Measurements from ENCODE around the gene RPTOR. TPM values are rescaled to one million over a fixed set of nuclear protein-coding genes. Genes with fewer than 3 reads are reported as not detected.

RPTOR gene
- total RNA-seq, 1 donor, result 27.9 TPM

GRCh38 chr17:80791758-80792284, 247.2 kb downstream of the RPTOR start:
- peak; percentile 97 for DNase-seq (ENCODE audit: insufficient read length, low spot score, missing footprints)
- no peak overlapping the region for H3K4me3 ChIP-seq (ENCODE audit: insufficient read depth, low read length)
- H3K36me3 ChIP-seq (ENCODE audit: insufficient read depth, low read length), result no peaks in the 10 kb centered on the region
- H2AFZ ChIP-seq (ENCODE audit: low read length), result no peak overlapping the region
- H3K27ac ChIP-seq (ENCODE audit: low read depth, low read length), result peak overlapping the region; percentile 95
- peak overlapping the region; percentile 56 for H3K4me2 ChIP-seq (ENCODE audit: insufficient read depth, low read length)
- H4K20me1 ChIP-seq (ENCODE audit: insufficient read depth, low read length), result no peaks in the 10 kb centered on the region
- H3K4me1 ChIP-seq (ENCODE audit: insufficient read depth, low read length), result peaks cover 56% of the 10 kb centered on the region
- TF ChIP-seq CTCF (IDR thresholded peaks at IDR 0.05; ENCODE audit: extremely low read depth, low read depth, low read length), result no peak
- H3K27me3 ChIP-seq (ENCODE audit: insufficient read depth, low read length), result no peaks in the 10 kb centered on the region
- peaks cover 15% of the 10 kb centered on the region for H3K79me2 ChIP-seq (ENCODE audit: insufficient read depth, low read length)
- no peaks in the 10 kb centered on the region for H3K9me3 ChIP-seq (ENCODE audit: low read depth, low read length)

GRCh38 chr17:80792373-80792781, 247.7 kb downstream of the RPTOR start:
- H3K27me3 ChIP-seq (ENCODE audit: insufficient read depth, low read length), result no peaks in the 10 kb centered on the region
- no peak for DNase-seq (ENCODE audit: insufficient read length, low spot score, missing footprints)
- no peak overlapping the region for H2AFZ ChIP-seq (ENCODE audit: low read length)
- peaks cover 12% of the 10 kb centered on the region for H3K79me2 ChIP-seq (ENCODE audit: insufficient read depth, low read length)
- H3K4me1 ChIP-seq (ENCODE audit: insufficient read depth, low read length), result peaks cover 56% of the 10 kb centered on the region
- H3K9me3 ChIP-seq (ENCODE audit: low read depth, low read length), result no peaks in the 10 kb centered on the region
- peak overlapping the region; percentile 95 for H3K27ac ChIP-seq (ENCODE audit: low read depth, low read length)
- no peaks in the 10 kb centered on the region for H4K20me1 ChIP-seq (ENCODE audit: insufficient read depth, low read length)
- H3K36me3 ChIP-seq (ENCODE audit: insufficient read depth, low read length), result no peaks in the 10 kb centered on the region
- no peak for TF ChIP-seq CTCF (IDR thresholded peaks at IDR 0.05; ENCODE audit: extremely low read depth, low read depth, low read length)
- no peak overlapping the region for H3K4me3 ChIP-seq (ENCODE audit: insufficient read depth, low read length)
- peak overlapping the region; percentile 56 for H3K4me2 ChIP-seq (ENCODE audit: insufficient read depth, low read length)

- H3K4me2 ChIP-seq (ENCODE audit: insufficient read depth, low read length), result no peak overlapping the region
- no peaks in the 10 kb centered on the region for H4K20me1 ChIP-seq (ENCODE audit: insufficient read depth, low read length)
- H3K9me3 ChIP-seq (ENCODE audit: low read depth, low read length), result no peaks in the 10 kb centered on the region
- no peak for TF ChIP-seq CTCF (IDR thresholded peaks at IDR 0.05; ENCODE audit: extremely low read depth, low read depth, low read length)
- no peak overlapping the region for H2AFZ ChIP-seq (ENCODE audit: low read length)
- peak overlapping the region; percentile 34 for H3K27ac ChIP-seq (ENCODE audit: low read depth, low read length)
- H3K27me3 ChIP-seq (ENCODE audit: insufficient read depth, low read length), result no peaks in the 10 kb centered on the region
- H3K4me1 ChIP-seq (ENCODE audit: insufficient read depth, low read length), result peaks cover 52% of the 10 kb centered on the region
- peaks cover 6% of the 10 kb centered on the region for H3K79me2 ChIP-seq (ENCODE audit: insufficient read depth, low read length)
- H3K4me3 ChIP-seq (ENCODE audit: insufficient read depth, low read length), result no peak overlapping the region
- no peak for DNase-seq (ENCODE audit: insufficient read length, low spot score, missing footprints)
- no peaks in the 10 kb centered on the region for H3K36me3 ChIP-seq (ENCODE audit: insufficient read depth, low read length)
Measured at GRCh38 chr17:80793421-80793820, 248.8 kb downstream of the RPTOR start.

- H3K27ac ChIP-seq (ENCODE audit: low read depth, low read length), result peak overlapping the region; percentile 34
- peaks cover 6% of the 10 kb centered on the region for H3K79me2 ChIP-seq (ENCODE audit: insufficient read depth, low read length)
- peaks cover 47% of the 10 kb centered on the region for H3K4me1 ChIP-seq (ENCODE audit: insufficient read depth, low read length)
Measured at GRCh38 chr17:80793851-80794267, 249.2 kb downstream of the RPTOR start.

More at GRCh38 chr17:80793851-80794267, 249.2 kb downstream of the RPTOR start:
- no peak overlapping the region for H3K4me2 ChIP-seq (ENCODE audit: insufficient read depth, low read length)
- no peaks in the 10 kb centered on the region for H3K27me3 ChIP-seq (ENCODE audit: insufficient read depth, low read length)
- no peaks in the 10 kb centered on the region for H4K20me1 ChIP-seq (ENCODE audit: insufficient read depth, low read length)
- H3K36me3 ChIP-seq (ENCODE audit: insufficient read depth, low read length), result no peaks in the 10 kb centered on the region
- no peak for TF ChIP-seq CTCF (IDR thresholded peaks at IDR 0.05; ENCODE audit: extremely low read depth, low read depth, low read length)
- no peak overlapping the region for H3K4me3 ChIP-seq (ENCODE audit: insufficient read depth, low read length)
- no peaks in the 10 kb centered on the region for H3K9me3 ChIP-seq (ENCODE audit: low read depth, low read length)
- peak; percentile 88 for DNase-seq (ENCODE audit: insufficient read length, low spot score, missing footprints)
- H2AFZ ChIP-seq (ENCODE audit: low read length), result no peak overlapping the region
